Stimulated activated CD8-positive, alpha-beta memory T cell treated with anti-CD3 and anti-CD28 coated beads, Interleukin-2, amount 100 ng/mL, for 48 hours (primary cell): ENCODE results near the gene RALGPS2.
"Not testable (repeated sequence)": the region's sequence is repeated elsewhere in the genome, so short reads cannot be mapped to it uniquely, and the experiment has no call there.

Experiments
- DNase-seq, 2 donors: peaks; one replicate each; pipeline ENCODE4 v3.0.0-alpha.2; 2020; ENCODE audit warnings: low read depth in 2 of 2

The RALGPS2 gene

DNA sequence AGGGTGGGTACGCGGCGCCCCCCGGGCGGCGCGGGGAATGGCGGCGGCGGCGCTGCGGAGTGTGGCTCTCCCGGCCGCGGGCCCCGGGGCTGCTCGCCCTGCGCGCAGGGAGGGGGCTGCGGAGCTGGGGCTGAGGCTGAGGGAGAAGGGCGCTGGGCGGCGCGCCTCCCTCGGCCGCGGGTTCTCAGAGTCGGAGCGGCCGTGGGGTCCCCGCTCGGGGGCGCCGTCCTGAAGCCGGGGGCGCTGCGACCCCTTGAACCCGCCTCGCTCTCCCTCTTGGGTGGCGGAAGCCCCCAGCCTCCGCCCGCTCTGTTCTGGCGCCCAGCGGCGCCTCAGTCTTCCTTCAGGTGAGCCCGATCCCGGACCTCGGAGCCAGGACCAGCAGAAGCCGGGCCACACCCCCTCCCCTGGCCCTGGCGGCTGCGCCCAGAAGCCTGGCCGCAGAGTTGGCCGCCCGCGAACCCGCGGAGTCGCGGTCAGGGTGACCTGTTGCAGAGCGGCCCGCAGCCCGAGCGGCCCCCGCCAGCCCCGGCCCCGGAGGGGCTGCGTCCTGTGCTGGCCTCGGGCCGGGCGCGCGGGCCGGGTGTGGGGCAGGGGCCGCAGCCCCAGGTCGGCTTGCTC lies 532 bp downstream of the RALGPS2 start:
- DNase-seq = peak in 1 of 2 donors; percentile 14

DNA sequence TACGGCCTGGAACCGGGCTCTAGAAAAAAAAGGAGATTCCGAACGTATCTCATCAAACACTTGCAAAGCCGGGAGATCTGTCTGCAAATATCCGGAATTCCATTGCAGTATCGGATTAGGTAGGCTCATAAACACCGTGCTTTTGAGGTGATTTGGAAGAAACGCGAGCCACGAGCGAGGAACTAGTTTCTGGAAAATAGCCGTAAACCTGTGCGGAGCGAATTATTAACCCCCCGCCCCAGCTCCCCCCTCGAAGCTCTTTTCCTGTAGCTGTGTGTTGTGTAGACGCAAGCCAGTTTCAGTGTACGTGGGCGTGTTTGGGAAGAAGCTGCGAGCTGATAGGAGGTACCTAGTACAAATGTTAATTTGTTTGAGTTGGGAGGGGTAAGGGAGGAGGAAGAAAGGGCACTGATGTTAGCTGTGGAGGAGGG lies 1.1 kb downstream of the RALGPS2 start:
- peak in 1 of 2 donors; percentile 20 for DNase-seq

DNA sequence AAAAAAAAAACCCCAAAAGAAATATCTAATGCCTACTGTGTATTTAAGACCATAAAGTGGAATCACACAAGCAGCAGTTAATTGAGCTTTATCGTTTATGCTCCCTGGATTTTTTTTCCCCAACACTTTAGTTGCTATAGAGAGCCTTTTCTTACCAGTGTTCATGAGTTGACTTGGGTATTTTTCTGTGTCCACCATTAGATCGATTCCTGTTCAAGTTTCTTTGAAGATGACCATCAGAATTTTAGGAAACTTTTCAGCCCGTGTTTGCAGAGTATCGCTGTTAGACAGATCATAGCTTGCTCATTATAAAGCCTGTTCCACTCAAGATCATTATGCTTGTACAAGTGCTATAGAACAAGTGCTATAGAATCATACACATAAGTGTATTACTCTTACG lies 1.5 kb downstream of the RALGPS2 start:
- DNase-seq = no peak

DNA sequence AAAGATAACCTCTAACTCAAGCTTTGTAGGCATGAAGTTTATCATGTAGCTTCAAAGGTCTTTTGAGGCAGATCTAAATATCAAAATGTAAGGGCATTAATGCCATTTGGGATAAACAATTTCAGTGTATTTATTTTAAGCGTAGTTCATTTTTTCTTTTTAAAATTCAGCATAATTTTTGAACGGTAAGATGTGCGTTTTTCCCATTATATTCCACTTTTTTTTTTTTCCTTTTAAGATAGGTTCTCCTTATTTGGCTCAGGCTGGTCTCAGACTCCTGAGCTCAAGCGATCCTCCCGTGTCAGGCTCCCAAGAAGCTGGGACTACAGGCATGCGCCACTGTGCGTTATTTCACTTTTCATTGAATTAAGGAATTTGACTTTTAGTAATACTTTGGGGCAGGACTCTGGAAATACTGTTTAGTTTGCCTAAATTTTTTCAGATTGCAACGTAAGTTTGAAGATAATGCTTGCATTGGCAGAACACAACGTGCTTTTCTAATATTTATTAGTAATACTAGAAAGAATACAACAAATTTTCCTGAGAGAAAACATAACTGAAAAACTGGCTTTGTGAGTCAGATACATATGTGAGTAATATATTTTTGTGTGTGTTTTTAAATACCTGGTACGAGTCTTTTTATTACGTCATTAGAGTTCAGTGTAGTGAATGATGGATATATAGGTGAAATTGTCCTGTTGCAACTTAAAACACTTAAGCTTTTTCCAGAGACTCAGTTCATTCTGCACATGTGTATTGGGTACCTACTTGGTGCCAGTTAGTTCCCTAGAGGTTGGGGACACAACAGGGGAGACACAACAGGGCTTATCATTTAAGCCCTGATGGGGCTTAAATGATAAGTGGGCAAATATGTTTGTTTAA lies 2.2 kb downstream of the RALGPS2 start:
- DNase-seq = no peak

DNA sequence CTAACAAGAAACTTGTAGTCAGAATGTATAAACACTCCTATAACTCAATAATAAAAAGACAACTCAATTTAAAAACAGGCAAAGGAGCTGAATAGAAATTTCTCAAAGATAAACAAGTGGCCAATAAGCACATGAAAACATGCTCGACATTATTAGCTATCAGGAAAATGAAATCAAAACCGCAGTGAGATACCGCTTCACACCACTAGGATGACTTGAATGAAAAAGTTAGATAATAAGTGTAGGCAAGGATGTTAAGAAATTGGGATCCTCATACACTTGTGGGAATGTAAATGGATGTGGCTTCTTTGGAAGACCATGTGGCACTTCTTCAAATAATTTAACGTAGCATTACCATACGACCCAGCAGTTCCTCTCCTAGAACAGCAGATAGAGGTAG lies 8.9 kb downstream of the RALGPS2 start:
- no peak for DNase-seq

DNA sequence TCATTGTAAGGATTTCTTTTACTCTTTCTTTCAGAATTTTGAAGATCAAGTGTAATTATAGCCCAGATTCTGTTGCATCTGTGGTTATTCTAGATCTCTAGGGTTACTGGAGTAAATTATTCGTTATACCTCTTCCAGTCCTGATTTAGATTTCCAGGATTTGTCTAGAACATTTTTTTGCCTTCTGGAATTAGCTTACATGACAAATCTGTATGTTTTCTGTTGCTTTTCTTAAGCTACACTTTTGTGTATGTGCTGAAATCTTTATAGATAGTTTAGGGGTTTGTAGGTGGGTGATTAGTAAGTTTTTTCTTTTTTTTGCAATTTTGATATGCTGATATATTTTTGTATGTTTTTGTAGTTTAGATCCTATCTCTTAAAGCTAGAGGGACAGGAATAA lies 13.7 kb downstream of the RALGPS2 start:
- DNase-seq = no peak

DNA sequence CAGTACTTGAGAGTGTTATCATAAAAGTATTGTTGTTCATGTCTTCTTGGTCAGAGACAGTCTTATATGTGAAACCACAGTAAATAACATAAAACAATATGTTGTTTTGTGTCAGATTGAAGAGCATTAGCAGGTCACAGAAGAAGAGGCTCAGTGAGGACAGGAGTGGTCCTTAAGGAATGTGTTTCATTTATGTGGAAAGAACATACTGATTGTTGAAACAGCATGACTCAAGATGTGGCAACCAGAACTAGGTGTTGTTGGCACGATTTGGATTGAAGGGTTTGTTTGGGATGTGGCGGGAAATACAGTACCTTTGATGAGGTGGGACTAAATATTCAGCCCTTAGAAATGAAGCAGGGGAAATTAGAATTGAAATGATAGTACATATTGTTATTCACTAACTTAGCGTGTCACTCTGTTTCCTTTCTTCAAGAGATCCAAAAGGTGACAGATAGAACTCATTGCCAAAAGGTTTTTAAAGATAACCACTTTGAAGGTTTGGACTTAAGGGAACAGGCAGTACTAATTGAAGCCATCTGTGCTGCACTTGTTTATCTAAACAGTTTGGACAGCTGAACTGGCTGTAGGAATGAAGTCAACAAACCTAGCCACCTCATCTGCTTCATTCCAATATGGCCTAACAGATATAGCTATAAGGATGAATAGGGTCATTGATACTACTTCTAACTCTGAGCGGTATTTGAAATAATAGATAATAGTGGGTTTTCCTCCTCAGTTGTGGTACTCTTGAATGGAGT lies 14.4 kb downstream of the RALGPS2 start:
- DNase-seq = no peak

DNA sequence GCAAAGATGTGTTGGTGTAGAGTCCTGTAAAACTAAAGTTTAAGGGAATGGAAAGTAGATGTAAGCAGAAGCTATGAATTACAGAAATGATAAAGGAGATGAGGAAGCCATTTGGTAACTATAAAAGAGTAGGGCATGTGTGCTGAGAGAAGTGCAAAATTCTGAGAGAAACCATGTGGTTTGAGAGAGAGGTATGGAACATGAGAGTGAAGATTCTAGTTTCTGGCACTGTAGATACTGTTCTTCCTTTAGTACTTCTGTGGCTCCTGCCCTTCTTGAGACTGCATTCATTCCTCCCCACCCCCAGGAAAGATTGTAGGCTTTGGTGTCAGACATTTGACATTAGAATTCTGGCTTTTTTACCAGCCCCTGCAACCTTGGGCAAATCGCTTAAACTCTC lies 15.4 kb downstream of the RALGPS2 start:
- no peak for DNase-seq

DNA sequence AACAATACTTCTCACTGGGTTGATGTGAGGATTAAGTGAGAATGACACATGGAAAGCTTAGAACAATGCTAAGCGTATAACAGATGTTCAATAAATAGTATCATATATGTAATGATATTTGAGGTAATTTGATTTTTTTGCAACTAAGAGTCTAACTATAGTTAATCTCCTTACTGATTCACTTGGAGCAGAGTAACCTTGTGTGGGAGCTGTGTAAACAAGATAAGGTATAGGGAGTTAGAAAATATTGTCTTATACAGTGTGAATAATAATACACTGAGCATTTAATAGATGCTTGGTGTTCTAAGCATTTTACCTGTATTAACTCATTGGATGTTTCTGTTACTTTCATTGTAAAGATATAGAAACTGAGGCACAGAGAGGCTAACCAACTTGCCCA lies 15.9 kb downstream of the RALGPS2 start:
- no peak for DNase-seq

DNA sequence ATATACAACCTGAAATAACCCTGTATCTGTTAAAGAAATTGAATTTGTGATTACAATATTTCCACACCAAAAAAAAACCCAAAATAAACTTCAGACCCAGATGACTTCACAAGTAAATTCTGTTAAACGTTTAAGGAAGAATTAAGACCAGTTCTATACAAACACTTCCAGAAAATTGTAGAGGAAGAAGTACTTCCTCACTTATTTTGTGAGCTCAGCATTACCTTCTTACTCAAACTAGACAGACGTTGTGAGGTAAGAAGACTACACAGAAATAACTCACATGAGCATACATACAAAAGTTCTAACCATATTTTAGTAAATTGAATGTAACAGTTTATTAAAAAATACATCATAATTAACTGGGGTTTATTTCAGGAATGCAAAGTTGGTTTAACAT lies 18.8 kb downstream of the RALGPS2 start:
- DNase-seq = no peak

DNA sequence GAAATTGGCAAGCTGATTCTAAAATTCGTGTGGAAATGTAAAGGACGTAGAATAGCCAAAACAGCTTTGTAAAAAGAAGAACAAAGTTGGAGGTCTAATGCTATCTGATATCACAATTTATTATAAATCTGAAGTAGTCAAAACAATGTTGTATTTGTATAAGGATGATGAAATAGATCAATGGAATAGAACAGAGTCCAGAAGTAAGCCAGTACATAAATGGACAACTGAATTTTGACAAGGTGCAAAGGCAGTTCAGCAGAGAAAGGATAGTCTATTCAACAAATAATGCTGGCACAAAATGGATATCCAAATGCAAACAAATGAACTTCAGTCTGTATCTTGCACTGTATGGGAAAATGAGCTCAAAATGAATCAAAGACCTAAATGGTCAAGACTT lies 20.2 kb downstream of the RALGPS2 start:
- no peak for DNase-seq

DNA sequence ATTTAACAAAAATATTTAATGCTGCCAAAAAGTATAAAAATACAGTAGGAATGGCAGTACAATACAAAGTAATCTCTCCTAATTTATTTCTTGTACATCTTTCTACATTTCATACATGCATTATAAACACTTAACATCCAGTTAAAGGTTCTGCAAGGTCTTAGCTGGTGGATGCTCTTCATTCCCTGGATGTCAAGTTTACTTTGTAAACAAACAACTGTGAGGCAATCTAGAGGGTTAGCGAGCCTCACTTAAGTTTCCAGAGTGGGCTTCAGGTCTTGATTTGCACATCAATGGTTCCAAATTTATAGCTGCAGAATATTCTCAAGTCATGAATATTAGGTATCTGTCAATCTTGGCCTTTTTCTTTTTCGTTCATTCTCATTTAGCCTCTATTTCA lies 21.3 kb downstream of the RALGPS2 start:
- no peak for DNase-seq

DNA sequence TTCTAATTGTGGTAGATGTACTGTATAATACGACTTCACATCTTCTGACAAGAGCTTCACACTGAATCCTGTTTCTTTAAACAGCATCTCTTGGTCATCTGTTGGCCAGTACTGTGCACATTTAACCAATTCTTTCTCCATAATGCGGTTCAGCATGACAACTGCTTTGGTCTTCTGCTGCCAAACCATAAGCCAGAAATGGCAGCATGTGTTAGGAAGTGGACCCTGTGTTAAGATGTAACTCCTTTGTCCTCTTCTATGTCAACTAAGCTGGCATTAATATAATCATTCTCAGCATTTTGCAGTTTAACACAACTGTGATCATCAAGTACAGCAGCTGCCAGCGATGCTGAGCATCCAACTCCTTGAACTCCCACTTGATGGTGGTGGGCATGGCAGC lies 22.3 kb downstream of the RALGPS2 start:
- DNase-seq = not testable (repeated sequence)

DNA sequence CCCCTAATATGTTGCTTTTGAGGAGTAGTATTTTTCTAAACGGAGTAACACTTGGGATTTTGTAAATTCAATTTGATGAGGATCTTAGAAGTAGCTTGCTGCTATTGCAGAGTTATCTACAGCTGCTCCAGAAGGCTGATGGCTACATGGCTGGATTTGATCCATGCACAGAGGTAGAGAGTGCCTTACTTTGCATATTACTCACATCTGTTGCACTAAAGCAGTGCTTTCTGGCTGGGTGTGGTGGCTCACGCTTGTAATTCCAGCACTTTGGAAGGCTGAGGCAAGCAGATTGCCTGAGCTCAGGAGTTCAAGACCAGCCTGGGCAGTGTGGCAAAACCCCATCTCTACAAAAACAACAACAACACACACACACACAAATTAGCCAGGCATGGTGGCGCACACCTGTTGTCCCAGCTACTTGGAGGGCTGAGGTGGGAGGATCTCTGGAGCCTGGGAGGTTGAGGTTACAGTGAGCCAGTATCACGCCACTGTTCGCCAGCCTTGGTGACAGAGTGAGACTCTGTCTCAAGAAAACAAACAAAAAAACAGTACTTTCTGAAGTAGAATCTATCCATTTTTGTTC lies 24.6 kb downstream of the RALGPS2 start:
- DNase-seq = no peak

DNA sequence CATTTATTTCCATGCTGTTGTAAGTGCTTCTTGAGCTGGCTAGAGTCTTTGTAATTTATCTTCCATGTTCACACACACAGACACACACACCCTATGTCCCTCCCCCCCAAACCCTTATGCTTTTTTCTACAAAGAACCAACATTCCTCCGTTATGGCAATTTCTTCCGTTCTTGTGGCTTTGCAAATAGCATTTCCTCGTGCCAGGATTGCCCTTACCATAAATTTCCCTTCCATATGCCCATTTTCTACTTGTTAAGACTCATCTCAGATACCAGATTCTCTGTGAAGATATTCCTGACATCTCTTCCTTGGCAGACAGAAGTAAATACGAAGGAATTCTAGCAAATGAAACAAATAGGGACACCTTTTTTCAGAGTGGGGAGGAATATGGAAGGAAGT lies 26.0 kb downstream of the RALGPS2 start:
- DNase-seq = no peak

DNA sequence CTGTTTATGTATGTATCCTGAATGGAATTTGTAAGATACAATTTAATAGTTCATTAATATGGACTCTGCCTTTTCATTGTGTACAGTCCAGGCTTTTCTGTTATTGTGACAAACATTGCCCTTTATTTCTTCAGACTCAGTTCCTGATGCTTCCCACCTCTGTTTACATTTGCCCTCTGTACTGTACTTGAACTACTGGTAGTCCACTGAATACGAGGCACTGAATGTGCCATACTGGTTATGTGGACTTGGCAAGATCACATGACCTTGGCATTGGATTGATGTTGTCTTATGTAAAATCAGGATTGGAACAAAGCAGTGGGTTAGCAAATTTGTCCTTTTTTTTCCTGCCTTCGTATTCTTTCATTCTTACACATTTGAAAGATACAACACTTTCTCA lies 27.8 kb downstream of the RALGPS2 start:
- DNase-seq = no peak

DNA sequence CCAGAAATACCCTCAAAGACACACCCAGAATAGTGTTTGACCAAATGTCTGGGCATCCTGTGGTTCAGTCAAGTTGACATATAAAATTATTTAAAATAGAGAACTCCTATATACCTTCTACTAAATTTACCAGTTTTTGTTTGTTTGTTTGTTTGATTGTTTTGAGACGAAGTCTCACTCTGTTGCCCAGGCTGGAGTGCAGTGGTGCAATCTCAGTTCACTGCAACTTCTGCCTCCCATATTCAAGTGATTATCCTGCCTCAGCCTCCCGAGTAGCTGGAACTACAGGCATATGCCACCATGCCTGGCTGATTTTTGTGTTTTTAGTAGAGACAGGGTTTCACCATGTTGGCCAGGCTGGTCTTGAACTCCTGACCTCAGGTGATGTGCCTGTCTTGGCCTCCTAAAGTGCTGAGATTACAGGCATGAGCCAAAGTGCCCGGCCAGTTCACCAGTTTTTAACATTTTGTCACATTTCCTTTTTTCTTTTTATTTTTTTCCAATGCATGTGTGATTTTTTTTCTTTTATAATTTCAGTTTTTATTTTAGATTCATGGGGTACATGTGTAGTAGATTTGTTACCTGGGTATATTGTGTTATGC lies 29.7 kb downstream of the RALGPS2 start:
- DNase-seq = not testable (repeated sequence)

DNA sequence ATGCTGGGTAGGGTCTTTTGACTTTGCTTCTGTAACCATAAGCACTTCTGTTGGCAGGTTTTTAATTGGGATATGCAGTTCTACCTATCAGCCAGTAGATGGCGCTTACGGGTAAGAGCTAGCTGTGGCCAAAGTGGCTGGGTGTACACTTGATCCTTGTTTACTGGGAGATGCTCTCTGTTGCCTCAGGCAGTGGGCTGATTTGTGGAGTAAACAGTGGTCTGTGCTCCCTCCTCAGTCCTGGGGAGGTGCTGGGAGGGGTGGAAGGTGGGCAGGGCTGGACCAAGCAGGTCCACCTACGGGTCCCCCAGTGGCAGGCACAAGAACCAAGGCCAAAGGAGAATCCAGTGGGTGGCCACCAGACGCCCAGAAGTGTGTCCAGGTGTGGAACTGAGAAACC lies 43.4 kb downstream of the RALGPS2 start:
- DNase-seq = peak in 1 of 2 donors; percentile 0

DNA sequence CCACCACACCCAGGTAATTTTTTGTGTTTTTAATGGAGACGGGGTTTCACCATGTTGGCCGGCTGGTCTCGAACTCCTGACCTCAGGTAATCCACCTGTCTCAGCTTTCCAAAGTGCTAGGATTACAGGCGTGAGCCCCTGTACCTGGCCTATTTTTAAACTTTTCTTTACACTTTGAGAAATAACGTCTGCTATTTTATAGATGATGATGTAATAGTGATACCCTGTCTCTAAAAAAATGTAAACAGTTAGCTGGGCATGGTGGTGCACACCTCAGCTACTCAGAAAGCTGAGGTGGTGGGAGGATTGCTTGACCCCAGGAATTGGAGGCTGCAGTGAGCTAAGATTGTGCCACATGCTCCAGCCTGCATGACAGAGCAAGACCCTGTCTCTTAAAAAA lies 47.9 kb downstream of the RALGPS2 start:
- no peak for DNase-seq

DNA sequence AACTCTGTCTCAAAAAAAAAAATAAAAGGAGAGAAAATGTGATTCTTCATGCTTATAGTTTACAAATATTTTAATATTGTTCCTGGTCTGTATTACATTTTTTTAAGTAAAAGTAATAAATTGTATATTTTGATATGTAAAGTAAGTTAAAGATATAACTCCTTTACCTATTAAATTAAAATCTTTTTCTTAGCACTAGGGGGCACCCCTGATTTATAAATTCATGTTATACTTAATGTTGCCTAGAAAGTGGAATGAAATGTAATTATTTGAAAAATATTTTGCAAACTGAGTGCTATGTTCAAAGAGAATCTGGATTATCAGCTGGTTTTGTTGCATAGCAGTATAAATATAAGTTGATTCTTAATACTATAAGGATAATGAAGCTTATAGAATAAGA lies 49.2 kb downstream of the RALGPS2 start:
- DNase-seq = no peak

DNA sequence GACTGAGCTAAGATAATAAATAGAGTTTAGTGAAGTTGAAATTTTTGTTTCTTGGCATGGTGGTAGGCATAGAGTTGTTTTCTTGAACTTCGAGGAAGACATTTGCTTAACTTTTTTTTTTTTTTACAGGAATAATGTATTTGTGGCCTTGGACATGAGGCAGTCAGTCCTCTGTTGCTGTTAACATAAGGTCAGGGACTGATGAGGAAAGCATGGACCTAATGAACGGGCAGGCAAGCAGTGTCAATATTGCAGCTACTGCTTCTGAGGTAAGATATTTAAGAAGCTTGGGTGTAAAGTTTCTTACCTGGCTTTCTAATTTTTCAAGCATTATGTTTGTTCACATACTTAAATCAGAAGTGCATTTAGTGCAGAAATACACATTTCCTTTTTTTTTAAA lies 51.5 kb downstream of the RALGPS2 start:
- DNase-seq = no peak
